ENCODE data around the gene NT5C1B.

DNA sequence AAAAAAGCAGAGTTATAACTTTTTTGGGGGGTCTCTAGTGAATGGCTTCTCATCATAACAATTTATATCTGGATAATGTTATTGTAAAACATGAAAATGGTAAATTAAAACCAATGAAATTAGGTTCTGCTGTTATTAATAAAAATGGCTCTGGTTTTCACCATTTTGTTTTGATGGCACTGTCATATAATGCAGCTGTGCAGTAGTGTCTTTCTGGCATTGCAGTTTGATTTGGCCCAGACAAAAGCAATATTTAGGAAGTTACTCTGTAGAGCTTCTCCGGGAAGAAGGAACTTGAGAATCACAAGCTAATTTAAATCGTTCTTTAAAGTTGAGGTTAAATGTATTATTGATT is 15.1 kb upstream of the NT5C1B start:
- TF ChIP-seq, protein P1, sequence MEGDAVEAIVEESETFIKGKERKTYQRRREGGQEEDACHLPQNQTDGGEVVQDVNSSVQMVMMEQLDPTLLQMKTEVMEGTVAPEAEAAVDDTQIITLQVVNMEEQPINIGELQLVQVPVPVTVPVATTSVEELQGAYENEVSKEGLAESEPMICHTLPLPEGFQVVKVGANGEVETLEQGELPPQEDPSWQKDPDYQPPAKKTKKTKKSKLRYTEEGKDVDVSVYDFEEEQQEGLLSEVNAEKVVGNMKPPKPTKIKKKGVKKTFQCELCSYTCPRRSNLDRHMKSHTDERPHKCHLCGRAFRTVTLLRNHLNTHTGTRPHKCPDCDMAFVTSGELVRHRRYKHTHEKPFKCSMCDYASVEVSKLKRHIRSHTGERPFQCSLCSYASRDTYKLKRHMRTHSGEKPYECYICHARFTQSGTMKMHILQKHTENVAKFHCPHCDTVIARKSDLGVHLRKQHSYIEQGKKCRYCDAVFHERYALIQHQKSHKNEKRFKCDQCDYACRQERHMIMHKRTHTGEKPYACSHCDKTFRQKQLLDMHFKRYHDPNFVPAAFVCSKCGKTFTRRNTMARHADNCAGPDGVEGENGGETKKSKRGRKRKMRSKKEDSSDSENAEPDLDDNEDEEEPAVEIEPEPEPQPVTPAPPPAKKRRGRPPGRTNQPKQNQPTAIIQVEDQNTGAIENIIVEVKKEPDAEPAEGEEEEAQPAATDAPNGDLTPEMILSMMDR (IDR thresholded peaks at IDR 0.05; ENCODE audit: insufficient read depth, low read length, poor library complexity, severe bottlenecking): no peak
- TF ChIP-seq EZH2phosphoT487 (conservative IDR thresholded peaks at IDR 0.05; ENCODE audit: low read length): no peak

All from SU-DHL-6 (cell line).